22Rv1 (cell line): ENCODE measurements around the gene TTC33.
A peak's percentile ranks its signal among the peaks of the same experiment; 100 is the strongest.

Source experiments
- H3K27ac ChIP-seq: fragments of 450-650 bp; 2 replicates; pipeline ENCODE4 v1.5.1; 2017
- CTCF ChIP-seq: fragments of 450-650 bp; IDR thresholded peaks from 2 replicates; pipeline ENCODE4 v1.5.1; 2017; ENCODE audit warnings: mild to moderate bottlenecking
- ZFX ChIP-seq: fragments of 450-650 bp; IDR thresholded peaks from 2 replicates; pipeline ENCODE4 v1.6.1; 2017; ENCODE audit warnings: antibody characterized with exemption, borderline replicate concordance

Gene TTC33

GRCh38 chr5:40784027-40784653, 28.4 kb upstream of the TTC33 start:
- H3K27ac ChIP-seq = peak overlapping the region; percentile 78
- TF ChIP-seq ZFX (no peak), CTCF (no peak)

DNA sequence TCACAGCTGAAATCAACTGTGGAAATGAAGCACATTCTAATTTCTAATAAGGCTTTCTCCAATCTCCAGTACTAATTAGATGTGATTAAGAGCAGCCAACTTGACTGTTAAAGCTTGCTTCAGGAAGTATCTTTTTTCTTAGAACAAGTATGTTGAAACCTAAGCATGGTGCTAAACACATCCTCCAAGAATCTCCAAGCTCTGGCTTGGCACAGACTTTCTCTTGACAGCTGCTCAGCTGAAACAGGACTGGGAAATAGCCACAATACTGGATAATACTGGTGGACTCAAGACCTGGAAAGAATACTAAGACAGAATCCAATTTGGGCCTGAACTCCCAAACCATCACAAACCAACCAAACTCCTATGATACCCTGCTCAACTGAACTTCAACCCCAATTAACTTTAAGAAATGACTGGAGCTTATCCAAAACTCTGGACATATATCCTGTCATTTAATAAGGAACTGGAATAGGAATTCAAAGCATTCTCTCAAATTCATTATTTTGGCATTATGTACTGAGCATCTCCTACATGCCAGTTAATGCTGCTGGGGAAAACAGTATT, 26.2 kb upstream of the TTC33 start:
- H3K27ac ChIP-seq = no peak overlapping the region
- no peak for TF ChIP-seq CTCF
- TF ChIP-seq ZFX = no peak

GRCh38 chr5:40780858-40781257, 25.1 kb upstream of the TTC33 start:
- no peak for TF ChIP-seq CTCF
- TF ChIP-seq ZFX = no peak
- no peak overlapping the region for H3K27ac ChIP-seq

GRCh38 chr5:40780199-40780598, 24.4 kb upstream of the TTC33 start:
- TF ChIP-seq ZFX (no peak), CTCF (no peak)
- H3K27ac ChIP-seq = no peak overlapping the region

- TF ChIP-seq ZFX (no peak), CTCF (no peak)
- H3K27ac ChIP-seq = no peak overlapping the region
Measured at GRCh38 chr5:40779561-40779960, 23.8 kb upstream of the TTC33 start.

GRCh38 chr5:40778133-40778532, 22.4 kb upstream of the TTC33 start:
- H3K27ac ChIP-seq = no peak overlapping the region
- TF ChIP-seq ZFX = no peak
- no peak for TF ChIP-seq CTCF

GRCh38 chr5:40776658-40776977, 20.9 kb upstream of the TTC33 start:
- peak overlapping the region; percentile 65 for H3K27ac ChIP-seq
- TF ChIP-seq CTCF = no peak
